GM23338 (cell line): ENCODE data around the gene ALPI.
"Not testable (repeated sequence)": the region's sequence is repeated elsewhere in the genome, so short reads cannot be mapped to it uniquely, and the experiment has no call there.

Experiments used
- CREB1 ChIP-seq: fragments of 250-450 bp; sonication (Bioruptor Pico); IDR thresholded peaks from 2 replicates; pipeline ENCODE4 v1.5.0; 2020; ENCODE audit warnings: low read depth, mild to moderate bottlenecking, moderate library complexity
- EZH2 ChIP-seq: fragments of 200-600 bp; sonication (generic); IDR thresholded peaks from one replicate; pipeline ENCODE4 v1.8.0; 2017; ENCODE audit warnings: antibody characterized with exemption, mild to moderate bottlenecking, low read depth; ENCODE audit not compliant: unreplicated experiment
- EZH2phosphoT487 ChIP-seq: fragments of 200-600 bp; sonication (generic); IDR thresholded peaks from one replicate; pipeline ENCODE4 v1.8.1; 2018; ENCODE audit warnings: antibody characterized with exemption; ENCODE audit not compliant: unreplicated experiment
- POLR2AphosphoS5 ChIP-seq: IDR thresholded peaks from 2 replicates; pipeline ENCODE4 v1.6.1; 2016; ENCODE audit warnings: antibody characterized with exemption, low read depth
- STAT1 ChIP-seq: IDR thresholded peaks from one replicate; pipeline ENCODE4 v1.6.1; 2016; ENCODE audit warnings: antibody characterized with exemption; ENCODE audit not compliant: unreplicated experiment
- ZNF331 ChIP-seq: fragments of 250-450 bp; sonication (Bioruptor Pico); IDR thresholded peaks from 2 replicates; pipeline ENCODE4 v1.5.0; 2020; ENCODE audit warnings: low read depth, mild to moderate bottlenecking, moderate library complexity
- TF ChIP-seq, protein P1 (sequence below): IDR thresholded peaks from one replicate; pipeline ENCODE4 v1.6.1; 2018; ENCODE audit warnings: antibody characterized with exemption; ENCODE audit not compliant: unreplicated experiment
- TF ChIP-seq, protein P2 (sequence below), 2 experiments: fragments of 200-600 bp in 1 of 2; sonication (generic) in 1 of 2; conservative IDR thresholded peaks; 2 replicates each; pipeline versions ENCODE4 v1.5.1 to v1.6.1; 2016 to 2017; ENCODE audit warnings: antibody characterized with exemption in 2 of 2, low read depth in 2 of 2, mild to moderate bottlenecking in 2 of 2, moderate library complexity in 1 of 2

DNA sequence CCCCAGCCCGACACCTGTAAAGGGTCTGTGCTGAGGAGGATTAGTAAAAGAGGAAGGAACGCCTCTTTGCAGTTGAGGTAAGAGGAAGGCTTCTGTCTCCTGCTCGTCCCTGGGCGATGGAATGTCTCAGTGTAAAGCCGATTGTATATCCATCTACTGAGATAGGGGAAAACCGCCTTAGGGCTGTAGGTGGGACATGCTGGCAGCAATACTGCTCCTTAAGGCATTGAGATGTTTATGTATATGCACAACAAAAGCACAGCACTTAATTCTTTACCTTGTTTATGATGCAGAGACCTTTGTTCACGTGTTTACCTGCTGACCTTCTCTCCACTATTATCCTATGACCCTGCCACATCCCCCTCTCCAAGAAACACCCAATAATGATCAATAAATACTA, 32.5 kb upstream of the ALPI start:
- TF ChIP-seq, protein P1, sequence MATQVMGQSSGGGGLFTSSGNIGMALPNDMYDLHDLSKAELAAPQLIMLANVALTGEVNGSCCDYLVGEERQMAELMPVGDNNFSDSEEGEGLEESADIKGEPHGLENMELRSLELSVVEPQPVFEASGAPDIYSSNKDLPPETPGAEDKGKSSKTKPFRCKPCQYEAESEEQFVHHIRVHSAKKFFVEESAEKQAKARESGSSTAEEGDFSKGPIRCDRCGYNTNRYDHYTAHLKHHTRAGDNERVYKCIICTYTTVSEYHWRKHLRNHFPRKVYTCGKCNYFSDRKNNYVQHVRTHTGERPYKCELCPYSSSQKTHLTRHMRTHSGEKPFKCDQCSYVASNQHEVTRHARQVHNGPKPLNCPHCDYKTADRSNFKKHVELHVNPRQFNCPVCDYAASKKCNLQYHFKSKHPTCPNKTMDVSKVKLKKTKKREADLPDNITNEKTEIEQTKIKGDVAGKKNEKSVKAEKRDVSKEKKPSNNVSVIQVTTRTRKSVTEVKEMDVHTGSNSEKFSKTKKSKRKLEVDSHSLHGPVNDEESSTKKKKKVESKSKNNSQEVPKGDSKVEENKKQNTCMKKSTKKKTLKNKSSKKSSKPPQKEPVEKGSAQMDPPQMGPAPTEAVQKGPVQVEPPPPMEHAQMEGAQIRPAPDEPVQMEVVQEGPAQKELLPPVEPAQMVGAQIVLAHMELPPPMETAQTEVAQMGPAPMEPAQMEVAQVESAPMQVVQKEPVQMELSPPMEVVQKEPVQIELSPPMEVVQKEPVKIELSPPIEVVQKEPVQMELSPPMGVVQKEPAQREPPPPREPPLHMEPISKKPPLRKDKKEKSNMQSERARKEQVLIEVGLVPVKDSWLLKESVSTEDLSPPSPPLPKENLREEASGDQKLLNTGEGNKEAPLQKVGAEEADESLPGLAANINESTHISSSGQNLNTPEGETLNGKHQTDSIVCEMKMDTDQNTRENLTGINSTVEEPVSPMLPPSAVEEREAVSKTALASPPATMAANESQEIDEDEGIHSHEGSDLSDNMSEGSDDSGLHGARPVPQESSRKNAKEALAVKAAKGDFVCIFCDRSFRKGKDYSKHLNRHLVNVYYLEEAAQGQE, result not testable (repeated sequence)
- 0 out of 2 replicates have a peak, but pooled peaks have one; percentile 47 for TF ChIP-seq CREB1 (CRISPR knock-in tag)
- not testable (repeated sequence) for TF ChIP-seq POLR2AphosphoS5; ZNF331 (CRISPR knock-in tag); EZH2; STAT1; EZH2phosphoT487
- TF ChIP-seq, protein P2, sequence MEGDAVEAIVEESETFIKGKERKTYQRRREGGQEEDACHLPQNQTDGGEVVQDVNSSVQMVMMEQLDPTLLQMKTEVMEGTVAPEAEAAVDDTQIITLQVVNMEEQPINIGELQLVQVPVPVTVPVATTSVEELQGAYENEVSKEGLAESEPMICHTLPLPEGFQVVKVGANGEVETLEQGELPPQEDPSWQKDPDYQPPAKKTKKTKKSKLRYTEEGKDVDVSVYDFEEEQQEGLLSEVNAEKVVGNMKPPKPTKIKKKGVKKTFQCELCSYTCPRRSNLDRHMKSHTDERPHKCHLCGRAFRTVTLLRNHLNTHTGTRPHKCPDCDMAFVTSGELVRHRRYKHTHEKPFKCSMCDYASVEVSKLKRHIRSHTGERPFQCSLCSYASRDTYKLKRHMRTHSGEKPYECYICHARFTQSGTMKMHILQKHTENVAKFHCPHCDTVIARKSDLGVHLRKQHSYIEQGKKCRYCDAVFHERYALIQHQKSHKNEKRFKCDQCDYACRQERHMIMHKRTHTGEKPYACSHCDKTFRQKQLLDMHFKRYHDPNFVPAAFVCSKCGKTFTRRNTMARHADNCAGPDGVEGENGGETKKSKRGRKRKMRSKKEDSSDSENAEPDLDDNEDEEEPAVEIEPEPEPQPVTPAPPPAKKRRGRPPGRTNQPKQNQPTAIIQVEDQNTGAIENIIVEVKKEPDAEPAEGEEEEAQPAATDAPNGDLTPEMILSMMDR (conservative IDR thresholded peaks at IDR 0.05; ENCODE audit: low read depth in 2 of 2), result not testable (repeated sequence)
